Hepatocyte (in vitro differentiated cells): ENCODE data around the gene PKP3.

ENCODE experiments used
- EZH2phosphoT487 ChIP-seq: fragments of 200-600 bp; sonication (generic); IDR thresholded peaks from one replicate; pipeline ENCODE4 v1.6.1; 2018; ENCODE audit warnings: antibody characterized with exemption, mild to moderate bottlenecking, low read depth, moderate library complexity; ENCODE audit not compliant: unreplicated experiment, severe bottlenecking
- TF ChIP-seq, protein P1 (sequence below): fragments of 200-600 bp; sonication (generic); IDR thresholded peaks from 2 replicates; pipeline ENCODE4 v1.5.1; 2016; ENCODE audit warnings: antibody characterized with exemption, mild to moderate bottlenecking; ENCODE audit not compliant: poor library complexity

DNA sequence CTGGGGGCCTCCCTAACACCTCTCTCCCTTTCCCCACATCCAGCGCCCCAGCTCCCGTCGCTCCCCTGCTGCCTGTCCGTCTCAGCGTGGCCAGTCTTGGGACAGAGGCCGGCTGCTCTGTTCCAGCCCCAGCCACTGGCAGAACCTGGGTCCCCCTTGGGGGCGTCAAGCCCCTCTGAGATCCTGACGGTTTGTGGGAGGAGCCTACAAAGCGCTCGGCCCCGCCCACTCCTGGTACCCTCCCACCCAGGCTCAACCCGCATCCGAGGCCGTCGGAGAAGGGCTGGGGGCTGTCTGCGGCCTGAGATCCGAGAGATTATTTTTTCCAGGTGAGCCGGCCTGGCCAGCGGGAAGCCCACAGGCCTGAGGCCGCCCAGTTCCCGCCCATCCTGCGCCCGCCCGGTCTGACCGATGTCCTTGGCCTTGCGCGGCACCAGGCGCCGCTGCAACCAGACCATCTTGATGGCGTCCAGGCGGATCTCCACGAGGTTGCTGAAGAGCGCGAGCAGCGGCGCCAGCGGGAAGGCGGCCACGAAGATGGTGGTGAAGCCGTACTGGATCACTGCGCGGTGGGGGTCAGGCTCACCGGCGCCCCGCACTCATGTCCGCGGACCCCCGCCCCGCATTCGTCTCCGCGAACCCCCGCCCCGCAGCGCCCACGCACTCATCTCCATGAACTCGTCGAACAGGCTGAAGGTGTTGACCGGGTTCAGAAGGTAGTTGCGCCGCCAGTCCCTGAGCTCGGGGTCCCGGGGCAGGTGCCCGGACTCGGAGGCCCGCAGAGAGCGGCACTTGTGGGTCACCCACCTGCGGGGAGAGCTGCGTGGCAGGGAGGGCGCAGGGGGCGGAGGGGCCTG is 26.3 kb downstream of the PKP3 start:
- TF ChIP-seq, protein P1, sequence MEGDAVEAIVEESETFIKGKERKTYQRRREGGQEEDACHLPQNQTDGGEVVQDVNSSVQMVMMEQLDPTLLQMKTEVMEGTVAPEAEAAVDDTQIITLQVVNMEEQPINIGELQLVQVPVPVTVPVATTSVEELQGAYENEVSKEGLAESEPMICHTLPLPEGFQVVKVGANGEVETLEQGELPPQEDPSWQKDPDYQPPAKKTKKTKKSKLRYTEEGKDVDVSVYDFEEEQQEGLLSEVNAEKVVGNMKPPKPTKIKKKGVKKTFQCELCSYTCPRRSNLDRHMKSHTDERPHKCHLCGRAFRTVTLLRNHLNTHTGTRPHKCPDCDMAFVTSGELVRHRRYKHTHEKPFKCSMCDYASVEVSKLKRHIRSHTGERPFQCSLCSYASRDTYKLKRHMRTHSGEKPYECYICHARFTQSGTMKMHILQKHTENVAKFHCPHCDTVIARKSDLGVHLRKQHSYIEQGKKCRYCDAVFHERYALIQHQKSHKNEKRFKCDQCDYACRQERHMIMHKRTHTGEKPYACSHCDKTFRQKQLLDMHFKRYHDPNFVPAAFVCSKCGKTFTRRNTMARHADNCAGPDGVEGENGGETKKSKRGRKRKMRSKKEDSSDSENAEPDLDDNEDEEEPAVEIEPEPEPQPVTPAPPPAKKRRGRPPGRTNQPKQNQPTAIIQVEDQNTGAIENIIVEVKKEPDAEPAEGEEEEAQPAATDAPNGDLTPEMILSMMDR: no peak
- no peak for TF ChIP-seq EZH2phosphoT487
